GM18517 (cell line): ENCODE results near the gene SELENOO.

Experiments used
- ATAC-seq: cut with Tn5 transposase; IDR thresholded peaks from one replicate; pipeline ENCODE4 v1.9.1; 2021; ENCODE audit warnings: mild to moderate bottlenecking, moderate library complexity; ENCODE audit not compliant: unreplicated experiment

The SELENOO gene

DNA sequence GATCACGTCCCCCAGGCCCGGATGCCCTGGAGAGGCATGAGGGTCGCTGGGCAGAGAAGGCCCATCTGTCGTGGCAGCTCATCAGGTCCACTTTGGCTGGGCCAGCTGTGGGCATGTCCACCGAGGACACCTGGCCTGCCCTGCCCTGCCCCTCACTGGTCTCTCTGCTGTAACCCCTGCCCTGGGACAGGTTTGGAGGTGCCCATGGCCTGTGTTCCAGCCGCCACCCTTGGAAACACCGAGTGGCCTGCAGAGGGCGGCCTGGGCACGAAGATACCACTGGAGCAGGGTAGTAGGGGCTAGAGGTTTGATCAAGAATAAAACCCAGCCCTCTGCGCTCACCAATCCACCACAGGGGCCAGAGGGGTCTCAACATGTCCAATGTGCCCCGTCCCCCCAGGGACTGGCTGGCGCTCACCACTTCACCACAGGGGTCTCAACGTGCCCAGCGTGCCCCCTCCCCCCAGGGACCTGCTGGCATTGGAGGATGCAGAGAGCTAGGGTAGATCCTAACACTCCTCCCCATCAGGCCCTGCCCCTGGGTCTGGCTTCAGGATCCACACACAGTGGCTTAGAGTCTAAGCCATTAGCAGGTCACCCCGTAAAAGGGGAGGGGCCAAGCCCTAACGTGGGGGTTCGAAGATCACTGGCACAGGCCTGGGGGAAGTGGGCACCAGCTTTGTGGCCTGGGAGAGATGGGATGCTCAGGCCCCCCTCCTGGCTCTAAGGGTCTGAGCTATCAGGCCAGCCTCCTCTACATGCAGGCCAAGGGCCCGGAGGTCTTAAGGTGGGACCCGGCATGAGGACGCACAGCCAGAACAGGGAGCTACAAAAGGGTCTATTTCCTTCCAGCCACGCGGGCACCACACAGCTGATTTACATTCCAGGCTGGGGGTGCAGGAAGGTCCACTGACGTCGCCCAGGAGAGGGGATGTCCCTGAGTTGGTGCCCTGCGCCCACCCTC lies 51.6 kb downstream of the SELENOO start:
- ATAC-seq, result no peak

DNA sequence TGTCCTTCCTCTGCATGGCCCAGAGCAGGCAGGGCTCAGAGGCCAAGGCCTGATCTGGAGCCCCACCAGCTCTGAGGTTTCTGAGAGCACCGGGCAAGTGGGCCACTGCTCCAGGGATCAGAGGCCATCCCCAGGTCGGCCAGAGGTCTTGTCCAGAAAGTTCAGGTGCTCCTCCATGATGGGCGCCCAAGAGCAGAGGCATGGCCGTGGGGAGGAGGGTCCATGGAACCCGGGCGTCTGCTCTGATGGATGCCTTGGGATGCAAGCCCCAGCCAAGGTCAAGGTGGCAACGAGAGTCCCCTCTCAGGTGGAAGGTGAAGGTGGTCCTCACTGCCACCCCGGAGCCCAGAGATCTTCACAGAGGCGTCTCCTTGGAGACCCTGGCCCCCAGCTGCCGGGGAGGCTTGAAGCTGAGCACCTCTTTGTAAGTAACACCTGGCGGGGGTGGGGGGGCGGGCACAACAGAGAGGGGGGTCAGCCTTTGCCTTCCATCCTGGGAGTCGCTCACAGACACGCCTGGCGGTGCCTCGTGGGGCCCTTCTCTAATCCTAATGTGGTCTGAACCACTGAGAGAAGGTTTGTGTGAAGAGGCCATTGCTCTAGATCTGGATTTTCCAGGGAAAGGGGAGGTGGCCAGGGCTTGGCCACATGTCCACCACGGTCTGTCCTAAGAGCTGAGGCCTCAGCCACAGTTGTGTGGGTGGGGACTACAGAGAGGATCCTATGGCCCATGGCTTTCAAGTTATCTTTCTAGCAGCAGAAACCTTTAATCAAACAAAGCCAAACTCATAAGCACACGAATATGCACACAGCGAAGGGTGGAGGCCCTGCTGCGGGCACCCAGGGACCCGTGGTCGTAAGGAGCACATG lies 52.5 kb downstream of the SELENOO start:
- no peak for ATAC-seq

GRCh38 chr22:50253941-50254340 lies 53.1 kb downstream of the SELENOO start:
- ATAC-seq, result no peak

- no peak for ATAC-seq
These were observed 54.3 kb downstream of the SELENOO start for GRCh38 chr22:50255099-50255498.

- ATAC-seq, result no peak
These were observed 54.8 kb downstream of the SELENOO start for GRCh38 chr22:50255607-50256006.

- no peak for ATAC-seq
These were observed 55.5 kb downstream of the SELENOO start for GRCh38 chr22:50256258-50256862.

- no peak for ATAC-seq
These were observed 56.2 kb downstream of the SELENOO start for GRCh38 chr22:50257041-50257440.

DNA sequence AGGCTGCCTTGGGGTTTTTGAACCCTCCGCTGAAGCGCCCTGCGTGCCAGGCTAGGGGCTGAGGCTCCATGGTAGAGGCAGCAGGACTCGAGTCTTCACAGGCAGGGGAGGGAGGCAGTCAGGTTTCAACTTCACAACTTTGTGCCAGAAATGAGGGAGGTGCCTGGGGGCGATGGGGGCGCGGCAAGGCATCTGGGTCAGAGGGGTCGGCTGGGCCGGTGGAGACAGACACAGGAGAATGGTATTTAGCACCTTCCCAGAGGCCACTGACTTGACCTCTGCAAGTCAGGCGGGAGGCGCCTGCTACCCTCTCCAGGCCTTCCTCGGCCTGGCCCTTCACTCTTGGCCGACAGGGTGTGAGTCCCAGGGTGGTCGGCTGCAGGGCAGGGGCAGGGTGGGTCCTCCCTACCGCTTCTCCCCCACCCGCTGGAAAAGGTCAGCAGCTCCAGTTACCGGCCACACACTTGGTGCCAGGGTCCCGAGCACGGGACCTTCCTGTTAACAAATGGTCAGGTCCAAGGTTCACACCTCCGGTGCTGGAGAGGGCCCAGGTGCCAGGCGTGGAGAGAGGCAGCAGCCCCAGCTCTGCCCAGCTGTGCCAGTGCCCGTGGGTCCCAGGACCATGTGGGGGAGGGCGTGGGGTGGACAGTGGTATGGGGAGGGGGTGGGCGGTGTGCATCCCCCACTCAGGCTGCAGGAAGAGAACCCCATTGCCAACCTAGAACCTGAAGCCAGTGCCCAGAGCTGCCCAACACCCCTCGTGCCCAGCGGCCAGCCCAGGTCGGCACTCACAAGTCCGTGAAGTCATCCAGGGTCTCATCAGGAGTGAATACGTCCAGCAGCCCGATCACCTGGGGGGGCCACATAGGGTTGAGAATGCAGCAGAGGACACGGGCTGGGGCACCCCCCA lies 56.9 kb downstream of the SELENOO start:
- ATAC-seq, result no peak

DNA sequence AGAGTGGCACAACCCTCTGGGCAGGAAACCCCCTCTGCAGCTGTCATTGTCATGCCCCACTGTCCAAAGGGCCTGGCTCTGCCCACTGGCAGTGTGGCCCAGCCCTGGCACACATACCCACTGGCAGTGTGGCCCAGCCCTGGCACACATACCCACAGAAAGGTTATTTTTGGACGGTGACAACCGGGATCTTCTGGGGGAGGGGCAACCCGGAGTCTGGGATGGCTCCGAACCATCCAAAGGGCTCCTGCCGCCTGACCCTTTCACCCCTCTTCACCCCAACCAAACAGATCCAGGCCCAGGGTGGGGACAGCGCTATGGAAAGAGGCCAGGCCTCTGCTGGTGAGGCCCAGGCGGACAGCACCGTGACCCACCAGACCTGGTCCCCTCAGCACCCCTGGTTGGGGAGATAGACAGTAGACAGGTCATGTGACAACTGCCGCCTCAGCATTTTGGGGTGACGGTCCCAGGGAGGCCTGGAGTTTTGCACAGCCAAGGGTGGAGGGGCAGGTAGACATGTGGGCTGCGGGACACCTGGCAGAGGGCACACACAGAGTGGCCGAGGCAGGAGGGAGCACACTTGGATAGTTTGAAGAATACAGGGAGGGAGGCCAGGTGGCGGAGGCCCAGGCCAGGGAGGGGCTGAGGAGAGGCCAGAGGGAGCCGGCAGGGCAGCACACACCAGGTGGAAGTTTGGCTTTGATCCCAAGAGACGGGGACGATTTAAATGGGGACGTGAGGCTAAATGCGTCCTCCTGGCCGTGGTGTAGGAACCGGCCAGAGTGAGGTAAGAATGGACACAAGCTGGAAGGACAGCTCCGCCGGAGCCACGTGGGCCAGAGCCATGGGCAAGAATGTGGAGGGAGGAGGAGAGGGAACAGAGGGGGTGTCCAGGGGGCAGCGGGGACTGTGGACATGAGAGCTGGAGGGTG lies 57.8 kb downstream of the SELENOO start:
- no peak for ATAC-seq

GRCh38 chr22:50259302-50259701 lies 58.5 kb downstream of the SELENOO start:
- no peak for ATAC-seq

GRCh38 chr22:50260434-50260800 lies 59.6 kb downstream of the SELENOO start:
- ATAC-seq, result no peak

DNA sequence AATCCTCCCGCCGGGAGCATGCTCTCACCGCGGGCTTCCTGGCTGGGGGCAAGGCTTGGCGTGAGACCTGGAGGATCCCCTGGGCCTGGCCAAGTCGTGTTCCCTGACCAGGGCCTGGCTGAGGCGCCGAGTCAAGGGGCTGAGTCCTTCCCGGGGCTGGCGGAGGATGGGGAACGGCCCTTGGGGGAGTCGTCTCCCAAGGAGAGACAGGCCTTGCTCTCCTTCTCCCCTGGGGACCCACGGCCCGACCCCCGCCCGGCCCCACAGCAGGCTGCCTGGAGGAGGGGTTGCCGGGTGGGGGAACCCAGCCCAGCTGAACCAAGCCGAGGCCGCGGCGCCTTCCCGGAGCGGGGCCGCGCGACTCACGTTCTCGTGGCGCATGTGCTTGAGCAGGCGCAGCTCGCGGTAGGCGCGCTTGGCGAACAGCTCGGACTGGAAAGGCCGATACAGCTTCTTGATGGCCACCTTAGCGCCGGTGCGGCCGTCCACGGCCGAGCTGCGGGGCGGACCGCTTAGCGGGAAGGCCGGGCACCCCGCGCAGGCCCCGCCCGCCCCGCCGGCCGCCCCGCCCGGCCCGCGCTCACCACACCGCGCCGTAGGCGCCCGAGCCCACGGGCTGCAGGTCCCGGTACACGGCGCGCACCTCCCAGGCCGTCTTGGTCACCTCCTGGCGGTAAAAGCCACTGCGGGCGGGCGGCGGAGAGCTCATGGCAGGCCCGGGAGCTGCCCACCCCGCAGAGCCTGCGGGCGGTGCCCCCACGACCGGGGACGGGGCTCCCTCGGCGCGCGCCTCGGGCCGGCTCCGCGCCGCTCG lies 60.2 kb downstream of the SELENOO start:
- no peak for ATAC-seq

DNA sequence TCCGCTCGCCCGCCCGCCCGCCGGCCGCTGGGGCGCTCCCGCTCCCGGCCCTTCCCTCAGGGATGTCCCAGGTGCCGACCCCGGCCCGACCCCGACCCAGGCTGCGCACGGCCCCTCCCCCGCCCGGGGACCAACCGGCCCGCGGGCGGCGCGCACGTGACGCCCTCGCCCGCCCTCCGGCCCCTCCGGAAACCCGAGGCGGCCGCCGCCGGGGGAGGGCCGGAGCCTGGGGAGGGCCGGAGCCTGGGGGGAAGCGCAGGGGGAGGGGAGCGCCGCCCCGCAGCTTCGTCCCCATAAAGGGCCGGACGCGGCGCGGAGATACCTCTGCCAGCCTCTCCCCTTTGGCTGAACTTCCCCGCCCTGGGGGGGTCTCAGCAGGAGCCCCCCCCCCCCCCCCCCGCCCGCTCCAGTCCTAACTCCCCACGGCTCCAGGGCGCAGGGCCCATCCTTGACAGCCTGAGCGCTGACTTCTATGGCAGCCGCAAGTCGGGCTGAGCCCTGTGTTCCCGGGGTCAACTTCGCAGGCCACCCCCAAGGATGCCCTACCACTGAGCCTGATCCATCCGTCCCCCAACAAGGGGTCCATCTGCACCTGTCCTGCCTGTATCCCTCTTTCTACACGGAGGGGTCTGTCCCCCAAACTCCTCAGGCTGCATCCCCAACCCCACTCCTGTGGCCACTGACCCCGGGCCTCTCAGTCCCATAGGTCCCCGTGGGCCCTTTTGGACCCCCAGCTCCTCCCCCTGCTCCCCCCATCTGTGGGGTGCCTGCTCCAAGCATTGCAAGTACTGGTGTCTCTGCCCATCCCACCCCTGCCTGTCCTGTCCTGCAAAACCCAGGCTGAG lies 61.0 kb downstream of the SELENOO start, which contains the start of gene MAPK12:
Gene MAPK12 (minus strand): TSS at position 69 of the 845 bp plus-strand sequence. CDS start 174 bp downstream, outside the sequence.
- no peak for ATAC-seq

DNA sequence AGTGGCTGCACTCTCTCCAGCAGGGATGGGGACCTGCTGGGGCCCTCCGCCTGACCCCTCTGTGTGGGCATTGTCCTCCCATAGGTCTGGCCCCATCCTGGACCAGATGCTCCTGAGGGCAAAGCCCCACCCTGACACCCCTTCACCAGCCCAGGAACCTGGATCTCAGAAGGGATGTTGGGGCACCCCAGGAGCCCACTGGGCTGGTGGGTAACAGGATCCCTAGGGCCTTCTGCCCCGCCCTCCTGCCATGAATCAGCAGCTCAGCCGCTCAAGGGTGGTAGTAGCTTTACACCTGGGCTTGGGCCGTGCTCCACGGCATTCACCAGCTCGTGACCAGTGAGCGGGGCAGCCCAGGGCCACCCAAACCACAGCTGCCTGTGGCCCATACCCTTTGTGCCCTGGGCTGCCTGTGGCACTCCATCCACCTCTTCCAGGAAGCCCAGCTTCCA lies 61.7 kb downstream of the SELENOO start:
- ATAC-seq, result no peak

GRCh38 chr22:50262973-50263617 lies 62.3 kb downstream of the SELENOO start:
- no peak for ATAC-seq

GRCh38 chr22:50264104-50264745 lies 63.4 kb downstream of the SELENOO start:
- ATAC-seq, result no peak
